ENCODE data around the gene NTNG2.

Gene NTNG2

DNA sequence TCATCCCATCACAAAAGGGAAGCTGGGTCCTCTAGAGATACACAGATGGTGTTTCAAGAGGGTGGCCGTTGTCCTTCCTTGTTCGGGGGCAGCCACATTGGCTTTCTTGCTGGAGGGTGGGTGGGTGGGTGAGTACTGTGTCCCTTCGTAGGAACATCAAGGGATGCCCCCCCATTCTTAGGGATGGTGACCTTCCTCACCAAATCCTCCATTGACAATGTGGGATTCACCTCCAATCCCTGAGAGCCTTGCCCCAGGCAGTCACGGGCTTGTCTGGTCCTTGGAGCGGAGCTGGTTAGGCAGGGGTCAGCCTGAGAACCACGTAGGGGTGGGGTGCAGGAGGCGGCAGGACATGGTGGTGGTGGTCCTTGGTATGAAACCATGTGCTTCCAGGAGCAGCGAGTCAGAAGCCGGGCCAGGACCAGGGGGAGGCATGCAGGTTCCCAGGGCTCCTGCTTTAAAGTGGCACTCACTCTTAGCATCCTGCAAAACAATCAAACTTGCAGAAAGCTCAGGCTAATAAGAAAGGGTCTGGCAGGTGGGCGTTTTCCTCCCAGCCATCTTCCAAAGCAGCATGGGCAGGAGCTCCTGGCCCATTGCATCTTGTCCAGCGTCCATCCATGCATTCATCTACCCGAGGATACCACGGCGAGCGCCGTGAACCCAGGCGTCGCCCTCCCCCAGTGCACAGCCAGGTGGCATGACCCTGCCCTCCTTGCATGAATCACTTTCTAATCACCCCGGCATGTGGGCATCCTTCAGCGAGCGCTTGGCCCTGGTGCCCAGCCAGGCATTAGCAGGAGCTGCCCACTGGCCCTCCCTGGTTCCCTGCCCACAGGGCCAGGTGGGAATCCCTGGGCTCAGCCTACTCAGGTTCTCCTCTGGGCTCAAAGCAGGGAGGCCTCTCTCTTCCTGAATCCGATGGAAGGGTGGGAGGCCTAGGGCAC lies 76.4 kb downstream of the NTNG2 start:
- DNase-seq (ENCODE audit: insufficient read length, low spot score) (no peak), FAIRE-seq (no peak)
- TF ChIP-seq TAF1 (IDR thresholded peaks at IDR 0.05; ENCODE audit: low read depth, low read length) (no peak), POLR2A (IDR thresholded peaks at IDR 0.05; ENCODE audit: low read depth, low read length) (no peak), SPI1 (IDR thresholded peaks at IDR 0.05; ENCODE audit: low read depth, low read length) (no peak), PAX5 (IDR thresholded peaks at IDR 0.05; ENCODE audit: insufficient read depth, low read length, severe bottlenecking) (no peak), POU2F2 (IDR thresholded peaks at IDR 0.05; ENCODE audit: low read depth, low read length) (no peak), POLR2AphosphoS5 (IDR thresholded peaks at IDR 0.05; ENCODE audit: low read depth, low read length) (no peak)

DNA sequence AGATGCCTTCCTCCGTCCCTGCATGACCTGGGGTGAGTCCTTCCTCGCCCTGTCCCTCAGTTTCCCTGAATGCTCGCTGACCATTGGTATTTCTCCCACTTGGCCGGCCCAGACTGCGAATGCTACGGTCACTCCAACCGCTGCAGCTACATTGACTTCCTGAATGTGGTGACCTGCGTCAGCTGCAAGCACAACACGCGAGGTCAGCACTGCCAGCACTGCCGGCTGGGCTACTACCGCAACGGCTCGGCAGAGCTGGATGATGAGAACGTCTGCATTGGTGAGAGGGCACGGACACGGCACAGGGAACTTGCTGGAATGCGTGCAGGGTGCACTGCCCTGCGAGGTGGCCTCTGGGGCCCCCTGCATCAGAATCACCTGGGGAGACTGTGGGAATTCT lies 77.1 kb downstream of the NTNG2 start:
- FAIRE-seq (no peak), DNase-seq (ENCODE audit: insufficient read length, low spot score) (no peak)
- TF ChIP-seq SPI1 (IDR thresholded peaks at IDR 0.05; ENCODE audit: low read depth, low read length): no peak
- TF ChIP-seq PAX5 (IDR thresholded peaks at IDR 0.05; ENCODE audit: insufficient read depth, low read length, severe bottlenecking): no peak
- TF ChIP-seq POLR2A (IDR thresholded peaks at IDR 0.05; ENCODE audit: low read depth, low read length): no peak
- no peak for TF ChIP-seq POU2F2 (IDR thresholded peaks at IDR 0.05; ENCODE audit: low read depth, low read length)
- no peak for TF ChIP-seq POLR2AphosphoS5 (IDR thresholded peaks at IDR 0.05; ENCODE audit: low read depth, low read length)
- no peak for TF ChIP-seq TAF1 (IDR thresholded peaks at IDR 0.05; ENCODE audit: low read depth, low read length)

- TF ChIP-seq POU2F2 (IDR thresholded peaks at IDR 0.05; ENCODE audit: low read depth, low read length): no peak
- no peak for DNase-seq (ENCODE audit: insufficient read length, low spot score)
- no peak for FAIRE-seq
Observed at GRCh38 chr9:132239518-132239917, 77.7 kb downstream of the NTNG2 start.

GRCh38 chr9:132239999-132240840 lies 78.4 kb downstream of the NTNG2 start:
- FAIRE-seq: no peak
- no peak for TF ChIP-seq POU2F2 (IDR thresholded peaks at IDR 0.05; ENCODE audit: low read depth, low read length)
- TF ChIP-seq SPI1 (IDR thresholded peaks at IDR 0.05; ENCODE audit: low read depth, low read length): no peak
- TF ChIP-seq PAX5 (IDR thresholded peaks at IDR 0.05; ENCODE audit: insufficient read depth, low read length, severe bottlenecking): no peak
- TF ChIP-seq POLR2A (IDR thresholded peaks at IDR 0.05; ENCODE audit: low read depth, low read length): no peak
- TF ChIP-seq TAF1 (IDR thresholded peaks at IDR 0.05; ENCODE audit: low read depth, low read length): no peak
- TF ChIP-seq POLR2AphosphoS5 (IDR thresholded peaks at IDR 0.05; ENCODE audit: low read depth, low read length): no peak
- no peak for DNase-seq (ENCODE audit: insufficient read length, low spot score)

GRCh38 chr9:132240841-132241482 lies 79.1 kb downstream of the NTNG2 start:
- no peak for TF ChIP-seq SPI1 (IDR thresholded peaks at IDR 0.05; ENCODE audit: low read depth, low read length)
- no peak for TF ChIP-seq PAX5 (IDR thresholded peaks at IDR 0.05; ENCODE audit: insufficient read depth, low read length, severe bottlenecking)
- TF ChIP-seq POU2F2 (IDR thresholded peaks at IDR 0.05; ENCODE audit: low read depth, low read length): no peak
- no peak for TF ChIP-seq TAF1 (IDR thresholded peaks at IDR 0.05; ENCODE audit: low read depth, low read length)
- no peak for TF ChIP-seq POLR2AphosphoS5 (IDR thresholded peaks at IDR 0.05; ENCODE audit: low read depth, low read length)
- no peak for TF ChIP-seq POLR2A (IDR thresholded peaks at IDR 0.05; ENCODE audit: low read depth, low read length)
- DNase-seq (ENCODE audit: insufficient read length, low spot score): peak; percentile 97
- peak; percentile 97 for FAIRE-seq

DNA sequence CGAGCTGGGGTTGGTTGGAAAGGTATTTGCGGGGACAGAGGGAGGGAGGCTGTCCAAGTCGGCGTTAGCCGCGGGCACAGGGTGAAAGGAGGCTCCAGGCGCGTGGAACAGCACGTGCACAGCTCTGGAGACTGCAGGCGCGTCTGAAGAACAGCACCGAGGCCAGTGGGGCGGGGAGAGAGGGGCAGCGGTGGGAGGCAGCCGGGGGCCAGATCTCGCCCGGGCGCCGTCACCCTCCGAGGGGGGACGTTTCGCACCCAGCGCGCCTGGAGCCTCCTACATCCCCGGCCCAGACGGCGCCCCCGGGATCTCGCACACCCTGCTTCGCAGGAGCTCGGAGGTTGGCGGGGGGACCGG lies 79.6 kb downstream of the NTNG2 start:
- no peak for TF ChIP-seq TAF1 (IDR thresholded peaks at IDR 0.05; ENCODE audit: low read depth, low read length)
- no peak for TF ChIP-seq POLR2A (IDR thresholded peaks at IDR 0.05; ENCODE audit: low read depth, low read length)
- no peak for TF ChIP-seq SPI1 (IDR thresholded peaks at IDR 0.05; ENCODE audit: low read depth, low read length)
- no peak for TF ChIP-seq PAX5 (IDR thresholded peaks at IDR 0.05; ENCODE audit: insufficient read depth, low read length, severe bottlenecking)
- no peak for TF ChIP-seq POU2F2 (IDR thresholded peaks at IDR 0.05; ENCODE audit: low read depth, low read length)
- TF ChIP-seq POLR2AphosphoS5 (IDR thresholded peaks at IDR 0.05; ENCODE audit: low read depth, low read length): no peak
- FAIRE-seq: no peak
- no peak for DNase-seq (ENCODE audit: insufficient read length, low spot score)

DNA sequence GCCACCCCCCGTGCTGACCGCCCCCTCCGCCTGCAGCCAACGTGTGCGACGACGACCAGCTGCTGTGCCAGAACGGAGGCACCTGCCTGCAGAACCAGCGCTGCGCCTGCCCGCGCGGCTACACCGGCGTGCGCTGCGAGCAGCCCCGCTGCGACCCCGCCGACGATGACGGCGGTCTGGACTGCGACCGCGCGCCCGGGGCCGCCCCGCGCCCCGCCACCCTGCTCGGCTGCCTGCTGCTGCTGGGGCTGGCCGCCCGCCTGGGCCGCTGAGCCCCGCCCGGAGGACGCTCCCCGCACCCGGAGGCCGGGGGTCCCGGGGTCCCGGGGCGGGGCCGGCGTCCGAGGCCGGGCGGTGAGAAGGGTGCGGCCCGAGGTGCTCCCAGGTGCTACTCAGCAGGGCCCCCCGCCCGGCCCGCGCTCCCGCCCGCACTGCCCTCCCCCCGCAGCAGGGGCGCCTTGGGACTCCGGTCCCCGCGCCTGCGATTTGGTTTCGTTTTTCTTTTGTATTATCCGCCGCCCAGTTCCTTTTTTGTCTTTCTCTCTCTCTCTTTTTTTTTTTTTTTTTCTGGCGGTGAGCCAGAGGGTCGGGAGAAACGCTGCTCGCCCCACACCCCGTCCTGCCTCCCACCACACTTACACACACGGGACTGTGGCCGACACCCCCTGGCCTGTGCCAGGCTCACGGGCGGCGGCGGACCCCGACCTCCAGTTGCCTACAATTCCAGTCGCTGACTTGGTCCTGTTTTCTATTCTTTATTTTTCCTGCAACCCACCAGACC lies 80.2 kb downstream of the NTNG2 start:
- no peak for FAIRE-seq
- DNase-seq (ENCODE audit: insufficient read length, low spot score): peak; percentile 63

DNA sequence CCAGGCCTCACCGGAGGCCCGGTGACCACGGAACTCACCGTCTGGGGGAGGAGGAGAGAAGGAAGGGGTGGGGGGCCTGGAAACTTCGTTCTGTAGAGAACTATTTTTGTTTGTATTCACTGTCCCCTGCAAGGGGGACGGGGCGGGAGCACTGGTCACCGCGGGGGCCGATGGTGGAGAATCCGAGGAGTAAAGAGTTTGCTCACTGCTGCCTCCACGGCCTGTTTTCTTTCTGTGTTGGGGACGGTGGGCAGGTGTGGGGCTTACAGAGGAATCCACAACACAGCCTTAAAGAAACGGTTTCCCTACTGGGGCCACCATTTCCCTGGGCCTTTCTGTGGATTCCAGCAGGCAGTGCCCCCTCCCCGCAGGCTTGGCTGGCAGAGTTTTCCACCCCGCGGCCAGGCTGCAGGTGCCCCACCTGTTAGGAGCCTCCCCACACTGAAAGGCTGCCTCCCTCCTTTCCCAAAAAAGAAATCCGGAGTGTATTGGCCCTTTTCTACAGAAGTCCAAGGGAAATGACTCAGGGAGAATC lies 80.8 kb downstream of the NTNG2 start:
- TF ChIP-seq PAX5 (IDR thresholded peaks at IDR 0.05; ENCODE audit: insufficient read depth, low read length, severe bottlenecking) (no peak), POU2F2 (IDR thresholded peaks at IDR 0.05; ENCODE audit: low read depth, low read length) (no peak), POLR2AphosphoS5 (IDR thresholded peaks at IDR 0.05; ENCODE audit: low read depth, low read length) (no peak), TAF1 (IDR thresholded peaks at IDR 0.05; ENCODE audit: low read depth, low read length) (no peak), SPI1 (IDR thresholded peaks at IDR 0.05; ENCODE audit: low read depth, low read length) (no peak), POLR2A (IDR thresholded peaks at IDR 0.05; ENCODE audit: low read depth, low read length) (no peak)
- DNase-seq (ENCODE audit: insufficient read length, low spot score) (no peak), FAIRE-seq (no peak)

More for the DNA sequence above, 80.2 kb downstream of the NTNG2 start:
- TF ChIP-seq SPI1 (IDR thresholded peaks at IDR 0.05; ENCODE audit: low read depth, low read length): peak; percentile 68
- no peak for TF ChIP-seq POLR2A (IDR thresholded peaks at IDR 0.05; ENCODE audit: low read depth, low read length)

Measured in GM12891 (cell line).